Measurements from ENCODE around the gene RNF166. TPM values are rescaled to one million over a fixed set of nuclear protein-coding genes. Genes with fewer than 3 reads are reported as not detected.

RNF166 gene
- total RNA-seq, 1 experiment from 2014 or later: 26.5 TPM

GRCh38 chr16:88746506-88746905 is 40.3 kb upstream of the RNF166 start:
- no peak overlapping the region for H3K9ac ChIP-seq (ENCODE audit: extremely low read depth, insufficient read length, low read length)
- no peak for TF ChIP-seq CTCF (conservative IDR thresholded peaks at IDR 0.05)
- H2BK12ac ChIP-seq (ENCODE audit: insufficient read length, low read depth, low read length): no peak overlapping the region
- no peak overlapping the region for H2AK5ac ChIP-seq (ENCODE audit: insufficient read length, low read length)
- H2BK15ac ChIP-seq (ENCODE audit: low read depth, low read length): no peak overlapping the region
- Mint-ChIP-seq H3K27ac (no peak overlapping the region; a peak in 2 of 7 replicates), H3K4me1 (peaks cover 0 to 20% of the 10 kb centered on the region in 2 experiments; a peak in 2 of 4 replicates), H3K36me3 (ENCODE audit: insufficient read depth in 1 of 3, low read depth in 3 of 3) (no peaks in the 10 kb centered on the region), H3K4me3 (no peak overlapping the region; a peak in 1 of 5 replicates), H3K27me3 (ENCODE audit: low read depth) (no peaks in the 10 kb centered on the region), H3K9me3 (no peaks in the 10 kb centered on the region)
- H3K56ac ChIP-seq (ENCODE audit: insufficient read length, low read depth, low read length): no peak overlapping the region
- WGBS (ENCODE audit: extremely low coverage, insufficient read length, low lambda C conversion rate): no CpG with 5 or more reads among the region's 17 CpGs
- no peaks in the 10 kb centered on the region for H3K79me1 ChIP-seq (ENCODE audit: insufficient read depth, low read depth, low read length, poor library complexity, severe bottlenecking)
- H3T11ph ChIP-seq (ENCODE audit: low read length): no peak overlapping the region
- no peak overlapping the region for H2AFZ ChIP-seq (ENCODE audit: low read length)
- H4K8ac ChIP-seq (replicated peaks; ENCODE audit: insufficient read length, low read depth, low read length): no peak overlapping the region
- H4K5ac ChIP-seq (ENCODE audit: insufficient read length, low read depth, low read length): no peak overlapping the region
- no peak overlapping the region for H3K18ac ChIP-seq (ENCODE audit: insufficient read length, low read depth, low read length)
- H3K4me2 ChIP-seq (ENCODE audit: insufficient read depth, insufficient read length, low read length): no peak overlapping the region
- H2BK120ac ChIP-seq (ENCODE audit: low read depth, low read length, poor library complexity, severe bottlenecking): no peak overlapping the region
- H3K27me3 ChIP-seq (ENCODE audit: insufficient read depth, low read length): no peaks in the 10 kb centered on the region
- H3K4me1 ChIP-seq (ENCODE audit: insufficient read depth, low read length): no peaks in the 10 kb centered on the region
- no peak overlapping the region for H3K4ac ChIP-seq (ENCODE audit: low read depth, low read length)
- H3K23me2 ChIP-seq (ENCODE audit: insufficient read length, low read depth, low read length, poor library complexity, severe bottlenecking): no peaks in the 10 kb centered on the region
- no peak overlapping the region for H2BK5ac ChIP-seq (ENCODE audit: insufficient read length, low read length)
- no peak overlapping the region for H3K14ac ChIP-seq (ENCODE audit: insufficient read depth, low read length)
- no peak overlapping the region for H3K23ac ChIP-seq (ENCODE audit: insufficient read length, low read depth, low read length)
- no peaks in the 10 kb centered on the region for H4K20me1 ChIP-seq (ENCODE audit: control insufficient read depth, insufficient read depth, insufficient read length)
- no peaks in the 10 kb centered on the region for H3K79me2 ChIP-seq (ENCODE audit: insufficient read depth, low read length)
- H2BK20ac ChIP-seq (ENCODE audit: low read depth, low read length, poor library complexity, severe bottlenecking): no peak overlapping the region
- H3K9me3 ChIP-seq (ENCODE audit: control insufficient read depth, low read depth, low read length): no peaks in the 10 kb centered on the region
- no peak overlapping the region for H4K91ac ChIP-seq (ENCODE audit: insufficient read length, low read depth, low read length)
- no peak overlapping the region for H3K27ac ChIP-seq (ENCODE audit: insufficient read length, low read depth, low read length)
- no peak for DNase-seq

Data from H9 (cell line).